ENCODE measurements around the gene ZC3H18. TPM values are rescaled to one million over a fixed set of nuclear protein-coding genes. Genes with fewer than 3 reads are reported as not detected.

Gene ZC3H18
- total and polyA plus RNA-seq, 2 donors (not counting 1 experiment from before 2014, with no cell fraction given): 7.9 to 9.4 TPM

DNA sequence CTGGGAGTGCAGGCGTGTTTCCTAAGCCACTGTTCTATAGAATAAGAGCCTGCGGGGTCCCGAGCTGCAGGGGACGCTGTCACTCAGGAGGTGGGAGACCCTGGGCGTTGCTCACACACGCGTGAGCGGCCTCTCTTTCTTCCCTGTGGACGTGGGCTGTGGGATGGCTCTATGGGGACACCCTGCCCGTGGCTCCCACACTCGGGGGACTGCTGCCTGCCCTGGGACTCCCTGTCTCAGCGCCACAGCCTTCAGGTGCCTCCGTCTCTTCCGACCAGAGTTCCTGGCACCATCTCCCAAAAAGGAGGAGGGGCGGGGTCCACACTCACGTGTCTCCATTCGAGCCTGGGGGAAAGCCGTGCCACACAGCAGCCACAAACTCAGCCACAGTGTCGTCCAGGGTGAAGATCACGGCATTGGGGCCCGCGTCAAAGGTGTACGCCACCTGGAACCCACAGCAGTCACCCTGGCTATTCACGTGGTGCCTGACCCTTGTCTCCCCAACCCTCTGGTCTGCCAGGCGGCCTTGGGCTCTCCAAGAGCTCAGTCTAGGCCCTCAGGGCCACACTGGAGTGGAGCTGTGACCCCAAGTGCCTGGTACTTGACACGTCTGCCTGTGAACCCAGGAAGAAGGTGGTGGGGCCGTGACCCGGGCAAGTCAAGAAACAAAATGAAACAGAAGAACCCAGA is 84.3 kb downstream of the ZC3H18 start:
- no peak for DNase-seq (ENCODE audit: low read depth in 2 of 2)

DNA sequence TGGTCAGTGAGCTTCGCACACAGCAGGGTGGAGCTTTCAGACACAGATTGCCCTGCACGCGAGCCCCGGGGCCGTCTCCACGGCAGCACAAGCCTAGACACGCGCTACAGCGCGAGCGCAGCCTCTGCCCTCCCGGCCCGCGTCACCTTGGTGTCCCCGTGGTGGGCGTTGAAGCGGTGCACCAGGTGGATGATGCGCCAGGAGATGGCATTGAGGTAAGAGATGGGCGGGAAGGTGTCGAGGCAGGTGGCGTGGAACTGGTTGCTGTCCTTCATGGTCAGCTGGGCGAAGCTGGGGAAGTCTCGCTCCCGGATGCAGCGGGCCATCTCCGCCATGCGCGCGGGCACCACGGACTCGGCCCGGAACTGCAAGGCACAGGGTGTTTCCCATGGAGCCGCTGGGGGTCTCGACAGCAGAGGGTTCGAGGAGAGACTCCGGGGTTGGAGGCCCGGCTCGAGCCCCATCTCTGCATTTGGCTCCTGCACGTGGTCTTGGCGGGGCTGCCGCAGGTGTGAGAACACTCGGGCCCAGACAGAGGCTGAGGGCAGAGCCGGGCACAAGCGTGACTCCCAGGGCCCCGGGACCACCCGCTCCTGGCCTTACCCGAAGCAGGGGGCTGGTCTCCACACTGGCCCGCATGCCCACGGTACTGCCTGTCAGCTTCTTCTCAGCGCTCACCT is 85.0 kb downstream of the ZC3H18 start:
- Histone ChIP-seq H3K79me2 (ENCODE audit: control insufficient read depth, insufficient read depth, low read length) (peaks cover 14% of the 10 kb centered on the region), H3K9ac (ENCODE audit: insufficient read depth, low read length) (no peak overlapping the region), H3K27ac (ENCODE audit: insufficient read depth, low read length) (no peak overlapping the region), H2AFZ (ENCODE audit: low read length) (no peak overlapping the region), H3K4me1 (ENCODE audit: control insufficient read depth, extremely low read depth, insufficient read depth, low read length) (peaks cover 8% of the 10 kb centered on the region), H3K4me3 (replicated peaks in 1 of 4; ENCODE audit: control extremely low read depth in 1 of 4, insufficient read depth in 1 of 4, low read depth in 3 of 4, low read length in 4 of 4) (no peak overlapping the region), H3K9me3 (ENCODE audit: control insufficient read depth, insufficient read depth, low read depth, low read length) (no peaks in the 10 kb centered on the region), H3K4me2 (ENCODE audit: extremely low read depth, insufficient read depth, low read length) (no peak overlapping the region), H3K36me3 (ENCODE audit: control insufficient read depth, insufficient read depth, low read length) (peaks cover 41% of the 10 kb centered on the region), H4K20me1 (ENCODE audit: control insufficient read depth, extremely low read depth, insufficient read depth, low read length) (no peaks in the 10 kb centered on the region), H3K27me3 (ENCODE audit: control insufficient read depth, insufficient read depth, low read length) (no peaks in the 10 kb centered on the region)
- no peak for TF ChIP-seq EZH2 (IDR thresholded peaks at IDR 0.05; ENCODE audit: low read length, missing control alignments)
- TF ChIP-seq, protein P1, sequence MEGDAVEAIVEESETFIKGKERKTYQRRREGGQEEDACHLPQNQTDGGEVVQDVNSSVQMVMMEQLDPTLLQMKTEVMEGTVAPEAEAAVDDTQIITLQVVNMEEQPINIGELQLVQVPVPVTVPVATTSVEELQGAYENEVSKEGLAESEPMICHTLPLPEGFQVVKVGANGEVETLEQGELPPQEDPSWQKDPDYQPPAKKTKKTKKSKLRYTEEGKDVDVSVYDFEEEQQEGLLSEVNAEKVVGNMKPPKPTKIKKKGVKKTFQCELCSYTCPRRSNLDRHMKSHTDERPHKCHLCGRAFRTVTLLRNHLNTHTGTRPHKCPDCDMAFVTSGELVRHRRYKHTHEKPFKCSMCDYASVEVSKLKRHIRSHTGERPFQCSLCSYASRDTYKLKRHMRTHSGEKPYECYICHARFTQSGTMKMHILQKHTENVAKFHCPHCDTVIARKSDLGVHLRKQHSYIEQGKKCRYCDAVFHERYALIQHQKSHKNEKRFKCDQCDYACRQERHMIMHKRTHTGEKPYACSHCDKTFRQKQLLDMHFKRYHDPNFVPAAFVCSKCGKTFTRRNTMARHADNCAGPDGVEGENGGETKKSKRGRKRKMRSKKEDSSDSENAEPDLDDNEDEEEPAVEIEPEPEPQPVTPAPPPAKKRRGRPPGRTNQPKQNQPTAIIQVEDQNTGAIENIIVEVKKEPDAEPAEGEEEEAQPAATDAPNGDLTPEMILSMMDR (conservative IDR thresholded peaks at IDR 0.05 in 1 of 2, IDR thresholded peaks at IDR 0.05 in 1 of 2; ENCODE audit: low read depth in 1 of 2, low read length in 2 of 2): no peak
- DNase-seq (ENCODE audit: low read depth in 2 of 2): no peak

More for the DNA sequence above, 84.3 kb downstream of the ZC3H18 start:
- Histone ChIP-seq H3K27ac (ENCODE audit: insufficient read depth, low read length) (no peak overlapping the region), H3K27me3 (ENCODE audit: control insufficient read depth, insufficient read depth, low read length) (no peaks in the 10 kb centered on the region), H3K4me3 (replicated peaks in 1 of 4; ENCODE audit: control extremely low read depth in 1 of 4, insufficient read depth in 1 of 4, low read depth in 3 of 4, low read length in 4 of 4) (no peak overlapping the region), H3K9me3 (ENCODE audit: control insufficient read depth, insufficient read depth, low read depth, low read length) (no peaks in the 10 kb centered on the region), H3K4me2 (ENCODE audit: extremely low read depth, insufficient read depth, low read length) (no peak overlapping the region), H3K9ac (ENCODE audit: insufficient read depth, low read length) (no peak overlapping the region), H3K79me2 (ENCODE audit: control insufficient read depth, insufficient read depth, low read length) (peaks cover 8% of the 10 kb centered on the region), H4K20me1 (ENCODE audit: control insufficient read depth, extremely low read depth, insufficient read depth, low read length) (no peaks in the 10 kb centered on the region), H2AFZ (ENCODE audit: low read length) (no peak overlapping the region), H3K36me3 (ENCODE audit: control insufficient read depth, insufficient read depth, low read length) (peaks cover 41% of the 10 kb centered on the region), H3K4me1 (ENCODE audit: control insufficient read depth, extremely low read depth, insufficient read depth, low read length) (peaks cover 9% of the 10 kb centered on the region)
- no peak for TF ChIP-seq EZH2 (IDR thresholded peaks at IDR 0.05; ENCODE audit: low read length, missing control alignments)
- TF ChIP-seq, protein P1 (conservative IDR thresholded peaks at IDR 0.05 in 1 of 2, IDR thresholded peaks at IDR 0.05 in 1 of 2; ENCODE audit: low read depth in 1 of 2, low read length in 2 of 2): no peak

DNA sequence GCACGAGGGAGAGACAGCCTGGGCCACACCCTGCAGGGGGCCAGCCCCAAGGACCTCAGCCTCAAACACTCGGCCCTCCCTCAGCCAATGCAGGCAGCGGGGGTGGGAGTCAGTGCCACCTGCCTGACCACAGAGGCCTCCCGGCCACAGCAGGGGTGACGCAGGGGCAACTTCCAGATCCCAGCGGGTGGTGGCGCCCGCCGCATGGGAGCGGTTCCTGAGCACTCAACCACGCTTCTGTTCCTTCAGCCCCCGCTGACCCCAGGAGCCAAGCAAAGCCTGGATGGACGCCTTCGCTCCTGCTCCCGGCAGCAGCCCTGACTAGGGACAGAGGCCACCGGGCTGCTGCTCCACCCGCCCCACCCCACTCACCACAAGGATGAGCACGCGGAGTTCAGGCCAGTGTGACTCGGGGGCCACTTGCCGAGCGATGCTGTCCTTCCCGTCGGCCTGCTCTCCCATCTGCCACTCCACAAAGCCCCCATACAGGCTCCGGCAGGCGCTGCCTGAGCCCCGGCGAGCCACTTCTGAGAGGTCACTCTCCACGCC is 85.6 kb downstream of the ZC3H18 start:
- H3K4me1 ChIP-seq (ENCODE audit: control insufficient read depth, extremely low read depth, insufficient read depth, low read length): peaks cover 6% of the 10 kb centered on the region
- H3K4me3 ChIP-seq (replicated peaks in 1 of 4; ENCODE audit: control extremely low read depth in 1 of 4, insufficient read depth in 1 of 4, low read depth in 3 of 4, low read length in 4 of 4): no peak overlapping the region
- no peak for DNase-seq (ENCODE audit: low read depth in 2 of 2)
- H3K9ac ChIP-seq (ENCODE audit: insufficient read depth, low read length): no peak overlapping the region
- H3K79me2 ChIP-seq (ENCODE audit: control insufficient read depth, insufficient read depth, low read length): peaks cover 15% of the 10 kb centered on the region
- H2AFZ ChIP-seq (ENCODE audit: low read length): no peak overlapping the region
- H3K27me3 ChIP-seq (ENCODE audit: control insufficient read depth, insufficient read depth, low read length): no peaks in the 10 kb centered on the region
- H3K27ac ChIP-seq (ENCODE audit: insufficient read depth, low read length): no peak overlapping the region
- no peak overlapping the region for H3K4me2 ChIP-seq (ENCODE audit: extremely low read depth, insufficient read depth, low read length)
- TF ChIP-seq, protein P1 (conservative IDR thresholded peaks at IDR 0.05 in 1 of 2, IDR thresholded peaks at IDR 0.05 in 1 of 2; ENCODE audit: low read depth in 1 of 2, low read length in 2 of 2): no peak
- TF ChIP-seq EZH2 (IDR thresholded peaks at IDR 0.05; ENCODE audit: low read length, missing control alignments): no peak
- no peaks in the 10 kb centered on the region for H3K9me3 ChIP-seq (ENCODE audit: control insufficient read depth, insufficient read depth, low read depth, low read length)
- H3K36me3 ChIP-seq (ENCODE audit: control insufficient read depth, insufficient read depth, low read length): peaks cover 41% of the 10 kb centered on the region
- no peaks in the 10 kb centered on the region for H4K20me1 ChIP-seq (ENCODE audit: control insufficient read depth, extremely low read depth, insufficient read depth, low read length)
